Transverse colon (tissue), 4 donors: ENCODE measurements around the gene ZBTB8B.

Experiments
- POLR2A ChIP-seq: fragments of 450-650 bp; IDR thresholded peaks from one replicate; pipeline ENCODE4 v1.6.1; 2016; ENCODE audit warnings: antibody characterized with exemption, mild to moderate bottlenecking, moderate library complexity
- POLR2AphosphoS5 ChIP-seq, 3 donors: sonication (generic); formaldehyde crosslinking; IDR thresholded peaks; one replicate each; pipeline ENCODE4 v1.6.1; 2016; ENCODE audit warnings: antibody characterized with exemption in 3 of 3
- TF ChIP-seq, protein P1 (sequence below), 5 experiments: fragments of 200-600 bp in 3 of 5; fragments of 450-650 bp in 2 of 5; sonication (generic) in 3 of 5; IDR thresholded peaks; 1 replicate in 2 of 5; 2 replicates in 3 of 5; pipeline ENCODE4 v1.5.1; 2016 to 2017; ENCODE audit warnings: antibody characterized with exemption in 5 of 5, inconsistent platforms in 3 of 5, mild to moderate bottlenecking in 2 of 5, moderate library complexity in 1 of 5

DNA sequence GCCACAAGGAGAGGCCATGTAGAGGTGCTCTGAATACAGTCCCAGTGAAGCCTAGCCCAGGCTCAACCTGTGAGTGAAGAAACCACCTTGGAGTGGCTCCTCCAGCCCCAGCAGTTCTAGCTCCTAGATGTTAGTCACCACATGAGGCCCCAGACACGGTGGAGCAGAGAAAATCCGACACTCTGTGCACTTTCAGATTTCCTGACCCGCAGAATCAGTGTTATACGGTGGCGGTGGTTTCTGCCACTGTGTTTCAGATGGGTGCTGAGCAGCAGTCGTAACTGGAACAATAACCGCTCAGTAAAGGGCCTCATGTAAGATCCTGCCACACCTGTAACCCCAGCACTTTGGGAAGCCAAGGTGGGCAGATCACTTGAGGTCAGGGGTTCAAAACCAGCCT is 38.3 kb downstream of the ZBTB8B start:
- TF ChIP-seq, protein P1, sequence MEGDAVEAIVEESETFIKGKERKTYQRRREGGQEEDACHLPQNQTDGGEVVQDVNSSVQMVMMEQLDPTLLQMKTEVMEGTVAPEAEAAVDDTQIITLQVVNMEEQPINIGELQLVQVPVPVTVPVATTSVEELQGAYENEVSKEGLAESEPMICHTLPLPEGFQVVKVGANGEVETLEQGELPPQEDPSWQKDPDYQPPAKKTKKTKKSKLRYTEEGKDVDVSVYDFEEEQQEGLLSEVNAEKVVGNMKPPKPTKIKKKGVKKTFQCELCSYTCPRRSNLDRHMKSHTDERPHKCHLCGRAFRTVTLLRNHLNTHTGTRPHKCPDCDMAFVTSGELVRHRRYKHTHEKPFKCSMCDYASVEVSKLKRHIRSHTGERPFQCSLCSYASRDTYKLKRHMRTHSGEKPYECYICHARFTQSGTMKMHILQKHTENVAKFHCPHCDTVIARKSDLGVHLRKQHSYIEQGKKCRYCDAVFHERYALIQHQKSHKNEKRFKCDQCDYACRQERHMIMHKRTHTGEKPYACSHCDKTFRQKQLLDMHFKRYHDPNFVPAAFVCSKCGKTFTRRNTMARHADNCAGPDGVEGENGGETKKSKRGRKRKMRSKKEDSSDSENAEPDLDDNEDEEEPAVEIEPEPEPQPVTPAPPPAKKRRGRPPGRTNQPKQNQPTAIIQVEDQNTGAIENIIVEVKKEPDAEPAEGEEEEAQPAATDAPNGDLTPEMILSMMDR (IDR thresholded peaks at IDR 0.05), result no peak
- TF ChIP-seq POLR2AphosphoS5 (IDR thresholded peaks at IDR 0.05) (no peak), POLR2A (no peak)
